BE2C (cell line): ENCODE measurements around the gene MEF2A.
"Not testable (repeated sequence)": the region's sequence is repeated elsewhere in the genome, so short reads cannot be mapped to it uniquely, and the experiment has no call there.

Source experiments
- DNase-seq: peaks from one replicate; pipeline ENCODE4 v3.0.0-alpha.2; 2020
- H3K27me3 ChIP-seq: fragments of 250-450 bp; sonication (Bioruptor Pico); 2 replicates; pipeline ENCODE4 v1.5.1; 2020; ENCODE audit warnings: mild to moderate bottlenecking
- H3K36me3 ChIP-seq: fragments of 250-450 bp; sonication (Bioruptor Pico); 2 replicates; pipeline ENCODE4 v1.5.1; 2020; ENCODE audit warnings: mild to moderate bottlenecking
- H3K4me1 ChIP-seq: fragments of 250-450 bp; sonication (Bioruptor Pico); 2 replicates; pipeline ENCODE4 v1.5.1; 2020
- H3K4me3 ChIP-seq: 2 replicates; pipeline ENCODE4 v1.5.1; 2011; ENCODE audit warnings: low read depth, low read length
- H3K9me3 ChIP-seq: fragments of 250-450 bp; sonication (Bioruptor Pico); 2 replicates; pipeline ENCODE4 v1.5.1; 2020
- CTCF ChIP-seq: IDR thresholded peaks from 2 replicates; pipeline ENCODE4 v1.5.1; 2012; ENCODE audit warnings: mild to moderate bottlenecking, low read depth, low read length

The MEF2A gene

GRCh38 chr15:99745370-99746086, 179.7 kb downstream of the MEF2A start:
- DNase-seq, result no peak
- TF ChIP-seq CTCF, result no peak
- Histone ChIP-seq H3K9me3 (no peaks in the 10 kb centered on the region), H3K4me1 (no peaks in the 10 kb centered on the region), H3K27me3 (no peaks in the 10 kb centered on the region), H3K36me3 (no peaks in the 10 kb centered on the region), H3K4me3 (no peak overlapping the region)

GRCh38 chr15:99749386-99749785, 183.6 kb downstream of the MEF2A start:
- Histone ChIP-seq H3K27me3 (no peaks in the 10 kb centered on the region), H3K4me1 (no peaks in the 10 kb centered on the region), H3K36me3 (no peaks in the 10 kb centered on the region), H3K9me3 (no peaks in the 10 kb centered on the region), H3K4me3 (no peak overlapping the region)
- TF ChIP-seq CTCF, result no peak
- no peak for DNase-seq

GRCh38 chr15:99750326-99750725, 184.5 kb downstream of the MEF2A start:
- not testable (repeated sequence) for H3K4me1 ChIP-seq, H3K36me3 ChIP-seq, H3K27me3 ChIP-seq, DNase-seq, H3K9me3 ChIP-seq, H3K4me3 ChIP-seq

- TF ChIP-seq CTCF, result no peak
- H3K4me3 ChIP-seq, result no peak overlapping the region
- no peak for DNase-seq
These were observed 186.8 kb downstream of the MEF2A start for GRCh38 chr15:99752556-99752955.

GRCh38 chr15:99753066-99753465, 187.3 kb downstream of the MEF2A start:
- Histone ChIP-seq H3K9me3 (no peaks in the 10 kb centered on the region), H3K36me3 (no peaks in the 10 kb centered on the region), H3K4me1 (no peaks in the 10 kb centered on the region), H3K27me3 (no peaks in the 10 kb centered on the region), H3K4me3 (no peak overlapping the region)
- no peak for TF ChIP-seq CTCF
- DNase-seq, result no peak

More at GRCh38 chr15:99752556-99752955, 186.8 kb downstream of the MEF2A start:
- Histone ChIP-seq H3K27me3 (no peaks in the 10 kb centered on the region), H3K4me1 (no peaks in the 10 kb centered on the region), H3K9me3 (no peaks in the 10 kb centered on the region), H3K36me3 (no peaks in the 10 kb centered on the region)

GRCh38 chr15:99755692-99756409, 190.1 kb downstream of the MEF2A start:
- H3K27me3 ChIP-seq, result no peaks in the 10 kb centered on the region
- H3K4me3 ChIP-seq, result no peak overlapping the region
- TF ChIP-seq CTCF, result peak; percentile 86
- peak; percentile 58 for DNase-seq
- H3K4me1 ChIP-seq, result no peaks in the 10 kb centered on the region
- no peaks in the 10 kb centered on the region for H3K9me3 ChIP-seq
- no peaks in the 10 kb centered on the region for H3K36me3 ChIP-seq
